ENCODE data around the gene FAM83F.

The FAM83F gene

GRCh38 chr22:40071720-40072119, 77.0 kb downstream of the FAM83F start:
- CTCF ChIA-PET = no interaction called here
- no peak for DNase-seq (ENCODE audit: extremely low spot score)
- no peak for TF ChIP-seq L3MBTL2 (conservative IDR thresholded peaks at IDR 0.05)
- no peak for TF ChIP-seq SP1 (IDR thresholded peaks at IDR 0.05)
- no peak for TF ChIP-seq FOXK2 (IDR thresholded peaks at IDR 0.05)
- no peak for TF ChIP-seq ARNT (IDR thresholded peaks at IDR 0.05)
- TF ChIP-seq NFRKB (IDR thresholded peaks at IDR 0.05) = no peak
- TF ChIP-seq FOXM1 (IDR thresholded peaks at IDR 0.05; ENCODE audit: borderline replicate concordance) = no peak
- TF ChIP-seq ZNF384 (IDR thresholded peaks at IDR 0.05) = no peak
- TF ChIP-seq BHLHE40 (IDR thresholded peaks at IDR 0.05; ENCODE audit: borderline replicate concordance) = no peak
- no peak for TF ChIP-seq ELF4 (IDR thresholded peaks at IDR 0.05)
- no peak for TF ChIP-seq FOXA1 (IDR thresholded peaks at IDR 0.05)
- TF ChIP-seq SUZ12 (IDR thresholded peaks at IDR 0.05) = no peak
- no peak for TF ChIP-seq PKNOX1 (IDR thresholded peaks at IDR 0.05)
- no peak for TF ChIP-seq TARDBP (IDR thresholded peaks at IDR 0.05)
- no peak for TF ChIP-seq LEF1 (IDR thresholded peaks at IDR 0.05; ENCODE audit: borderline replicate concordance)
- no peak for TF ChIP-seq CTBP1 (IDR thresholded peaks at IDR 0.05; ENCODE audit: borderline replicate concordance)
- POLR2A ChIA-PET = interaction anchor here (1.9 kb wide), 1 partner anchor 27 kb away, joined by 9 read pairs; no protein-coding TSS in a partner anchor

- CTCF ChIA-PET = no interaction called here
- POLR2A ChIA-PET = interaction anchor here (1.9 kb wide), 1 partner anchor 33 kb away, joined by 5 read pairs; no protein-coding TSS in a partner anchor
- no peak for TF ChIP-seq NFRKB (IDR thresholded peaks at IDR 0.05)
- TF ChIP-seq BHLHE40 (IDR thresholded peaks at IDR 0.05; ENCODE audit: borderline replicate concordance) = no peak
- no peak for TF ChIP-seq ARNT (IDR thresholded peaks at IDR 0.05)
- no peak for TF ChIP-seq FOXM1 (IDR thresholded peaks at IDR 0.05; ENCODE audit: borderline replicate concordance)
- no peak for TF ChIP-seq LEF1 (IDR thresholded peaks at IDR 0.05; ENCODE audit: borderline replicate concordance)
- TF ChIP-seq SP1 (IDR thresholded peaks at IDR 0.05) = no peak
- no peak for TF ChIP-seq L3MBTL2 (conservative IDR thresholded peaks at IDR 0.05)
- no peak for TF ChIP-seq SUZ12 (IDR thresholded peaks at IDR 0.05)
- no peak for TF ChIP-seq TARDBP (IDR thresholded peaks at IDR 0.05)
- TF ChIP-seq FOXK2 (IDR thresholded peaks at IDR 0.05) = no peak
- no peak for TF ChIP-seq HDGF (IDR thresholded peaks at IDR 0.05; ENCODE audit: borderline replicate concordance)
- no peak for TF ChIP-seq CTBP1 (IDR thresholded peaks at IDR 0.05; ENCODE audit: borderline replicate concordance)
- TF ChIP-seq ELF4 (IDR thresholded peaks at IDR 0.05) = no peak
- TF ChIP-seq PKNOX1 (IDR thresholded peaks at IDR 0.05) = no peak
- TF ChIP-seq ZNF384 (IDR thresholded peaks at IDR 0.05) = no peak
- no peak for TF ChIP-seq FOXA1 (IDR thresholded peaks at IDR 0.05)
- DNase-seq (ENCODE audit: extremely low spot score) = no peak
Measured at GRCh38 chr22:40076702-40077645, 82.2 kb downstream of the FAM83F start.

GRCh38 chr22:40077646-40078016, 82.9 kb downstream of the FAM83F start:
- DNase-seq (ENCODE audit: extremely low spot score) = no peak
- TF ChIP-seq CTBP1 (IDR thresholded peaks at IDR 0.05; ENCODE audit: borderline replicate concordance) (no peak), FOXM1 (IDR thresholded peaks at IDR 0.05; ENCODE audit: borderline replicate concordance) (no peak), ZNF384 (IDR thresholded peaks at IDR 0.05) (no peak), LEF1 (IDR thresholded peaks at IDR 0.05; ENCODE audit: borderline replicate concordance) (no peak), HDGF (IDR thresholded peaks at IDR 0.05; ENCODE audit: borderline replicate concordance) (no peak), SP1 (IDR thresholded peaks at IDR 0.05) (no peak), TARDBP (IDR thresholded peaks at IDR 0.05) (no peak), PKNOX1 (IDR thresholded peaks at IDR 0.05) (no peak), L3MBTL2 (conservative IDR thresholded peaks at IDR 0.05) (no peak), NFRKB (IDR thresholded peaks at IDR 0.05) (no peak), FOXK2 (IDR thresholded peaks at IDR 0.05) (no peak), SUZ12 (IDR thresholded peaks at IDR 0.05) (no peak), BHLHE40 (IDR thresholded peaks at IDR 0.05; ENCODE audit: borderline replicate concordance) (no peak), FOXA1 (IDR thresholded peaks at IDR 0.05) (no peak), ARNT (IDR thresholded peaks at IDR 0.05) (no peak), ELF4 (IDR thresholded peaks at IDR 0.05) (no peak)
- ChIA-PET CTCF (interaction anchor here (0.7 kb wide), 1 partner anchor 516 kb away, joined by 3 read pairs; no protein-coding TSS in a partner anchor), POLR2A (interaction anchor here (1.9 kb wide), 1 partner anchor 33 kb away, joined by 5 read pairs; no protein-coding TSS in a partner anchor)

GRCh38 chr22:40081662-40082061, 86.9 kb downstream of the FAM83F start:
- no peak for TF ChIP-seq TARDBP (IDR thresholded peaks at IDR 0.05)
- TF ChIP-seq PKNOX1 (IDR thresholded peaks at IDR 0.05) = no peak
- TF ChIP-seq ARNT (IDR thresholded peaks at IDR 0.05) = no peak
- TF ChIP-seq SUZ12 (IDR thresholded peaks at IDR 0.05) = no peak
- no peak for TF ChIP-seq FOXK2 (IDR thresholded peaks at IDR 0.05)
- TF ChIP-seq BHLHE40 (IDR thresholded peaks at IDR 0.05; ENCODE audit: borderline replicate concordance) = no peak
- no peak for TF ChIP-seq NFRKB (IDR thresholded peaks at IDR 0.05)
- no peak for TF ChIP-seq L3MBTL2 (conservative IDR thresholded peaks at IDR 0.05)
- no peak for TF ChIP-seq CTBP1 (IDR thresholded peaks at IDR 0.05; ENCODE audit: borderline replicate concordance)
- no peak for TF ChIP-seq SP1 (IDR thresholded peaks at IDR 0.05)
- TF ChIP-seq FOXA1 (IDR thresholded peaks at IDR 0.05) = no peak
- no peak for TF ChIP-seq LEF1 (IDR thresholded peaks at IDR 0.05; ENCODE audit: borderline replicate concordance)
- no peak for TF ChIP-seq ZNF384 (IDR thresholded peaks at IDR 0.05)
- no peak for TF ChIP-seq HDGF (IDR thresholded peaks at IDR 0.05; ENCODE audit: borderline replicate concordance)
- no peak for TF ChIP-seq ELF4 (IDR thresholded peaks at IDR 0.05)
- CTCF ChIA-PET = no interaction called here
- DNase-seq (ENCODE audit: extremely low spot score) = no peak
- POLR2A ChIA-PET = no interaction called here
